ENCODE data around the gene CAP2.

- TF ChIP-seq ZNF384 (IDR thresholded peaks at IDR 0.05; ENCODE audit: low read depth, low read length) (no peak), ZBTB40 (IDR thresholded peaks at IDR 0.05) (no peak), ZBTB40 (CRISPR knock-in tag; IDR thresholded peaks at IDR 0.05) (no peak), POLR2A (conservative IDR thresholded peaks at IDR 0.05) (no peak), CTCF (IDR thresholded peaks at IDR 0.05 in 2 of 3, conservative IDR thresholded peaks at IDR 0.05 in 1 of 3; ENCODE audit: insufficient read depth in 2 of 3, low read depth in 1 of 3, low read length in 3 of 3) (no peak), HDAC6 (IDR thresholded peaks at IDR 0.05; ENCODE audit: low read depth, low read length) (no peak), ZNF76 (CRISPR knock-in tag; IDR thresholded peaks at IDR 0.05; ENCODE audit: borderline replicate concordance) (no peak)
Measured at GRCh38 chr6:17460862-17461261, 67.5 kb downstream of the CAP2 start.
